ENCODE measurements around the gene FNTB. TPM values are rescaled to one million over a fixed set of nuclear protein-coding genes. Genes with fewer than 3 reads are reported as not detected.
"Not testable (repeated sequence)": the region's sequence is repeated elsewhere in the genome, so short reads cannot be mapped to it uniquely, and the experiment has no call there.

The FNTB gene
- total RNA-seq, 1 experiment from 2014 or later: 27.4 TPM

DNA sequence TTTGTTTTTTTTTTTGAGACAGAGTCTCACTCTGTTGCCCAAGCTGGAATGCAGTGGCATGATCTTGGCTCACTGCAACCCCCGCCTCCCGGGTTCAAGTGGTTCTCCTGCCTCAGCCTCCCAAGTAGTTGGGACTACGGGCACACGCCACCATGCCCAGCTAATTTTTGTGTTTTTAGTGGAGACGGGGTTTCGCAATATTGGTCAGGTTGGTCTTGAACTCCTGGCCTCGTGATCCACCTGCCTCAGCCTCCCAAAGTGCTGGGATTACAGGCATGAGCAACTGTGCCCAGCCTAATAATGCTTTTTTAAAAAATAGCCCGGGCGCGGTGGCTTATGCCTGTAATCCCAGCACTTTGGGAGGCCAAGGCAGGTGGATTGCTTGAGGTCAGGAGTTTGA, 44.6 kb downstream of the FNTB start:
- not testable (repeated sequence) for DNase-seq (ENCODE audit: low read depth, low spot score)

DNA sequence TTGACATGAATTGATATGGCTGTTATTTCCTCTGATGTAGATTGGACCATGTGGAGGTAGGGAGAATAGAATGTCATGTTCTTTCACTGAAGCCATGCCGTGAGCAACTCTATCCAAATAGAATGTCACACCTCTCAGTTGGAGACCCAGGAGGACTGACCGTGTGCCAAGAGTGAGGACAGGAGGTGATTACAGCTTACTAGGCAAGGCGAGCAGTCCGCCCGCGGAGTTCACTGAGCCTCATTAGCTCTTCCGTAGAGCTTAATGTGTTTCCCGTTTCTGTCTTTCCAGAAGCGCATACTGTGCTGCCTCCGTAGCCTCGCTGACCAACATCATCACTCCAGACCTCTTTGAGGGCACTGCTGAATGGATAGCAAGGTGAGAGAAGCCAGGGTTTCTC, 45.6 kb downstream of the FNTB start:
- no peak for DNase-seq (ENCODE audit: low read depth, low spot score)
- in situ Hi-C loops (cut with HindIII; ENCODE audit: low pct_unique_long_range_greater_than_20kb, low sequenced_read_pairs): no loop called here

More for the DNA sequence above, 44.6 kb downstream of the FNTB start:
- in situ Hi-C loops (cut with HindIII; ENCODE audit: low pct_unique_long_range_greater_than_20kb, low sequenced_read_pairs): not testable (repeated sequence)

GRCh38 chr14:65033181-65033580, 46.5 kb downstream of the FNTB start:
- in situ Hi-C loops (cut with HindIII; ENCODE audit: low pct_unique_long_range_greater_than_20kb, low sequenced_read_pairs): no loop called here
- DNase-seq (ENCODE audit: low read depth, low spot score): no peak

- in situ Hi-C loops (cut with HindIII; ENCODE audit: low pct_unique_long_range_greater_than_20kb, low sequenced_read_pairs): no loop called here
These were observed 47.3 kb downstream of the FNTB start for GRCh38 chr14:65034021-65034420.

GRCh38 chr14:65035049-65035448, 48.4 kb downstream of the FNTB start:
- in situ Hi-C loops (cut with HindIII; ENCODE audit: low pct_unique_long_range_greater_than_20kb, low sequenced_read_pairs): no loop called here
- DNase-seq (ENCODE audit: low read depth, low spot score): no peak

More at GRCh38 chr14:65034021-65034420, 47.3 kb downstream of the FNTB start:
- no peak for DNase-seq (ENCODE audit: low read depth, low spot score)

GRCh38 chr14:65038966-65039365, 52.3 kb downstream of the FNTB start:
- DNase-seq (ENCODE audit: low read depth, low spot score): no peak
- in situ Hi-C loops (cut with HindIII; ENCODE audit: low pct_unique_long_range_greater_than_20kb, low sequenced_read_pairs): no loop called here

DNA sequence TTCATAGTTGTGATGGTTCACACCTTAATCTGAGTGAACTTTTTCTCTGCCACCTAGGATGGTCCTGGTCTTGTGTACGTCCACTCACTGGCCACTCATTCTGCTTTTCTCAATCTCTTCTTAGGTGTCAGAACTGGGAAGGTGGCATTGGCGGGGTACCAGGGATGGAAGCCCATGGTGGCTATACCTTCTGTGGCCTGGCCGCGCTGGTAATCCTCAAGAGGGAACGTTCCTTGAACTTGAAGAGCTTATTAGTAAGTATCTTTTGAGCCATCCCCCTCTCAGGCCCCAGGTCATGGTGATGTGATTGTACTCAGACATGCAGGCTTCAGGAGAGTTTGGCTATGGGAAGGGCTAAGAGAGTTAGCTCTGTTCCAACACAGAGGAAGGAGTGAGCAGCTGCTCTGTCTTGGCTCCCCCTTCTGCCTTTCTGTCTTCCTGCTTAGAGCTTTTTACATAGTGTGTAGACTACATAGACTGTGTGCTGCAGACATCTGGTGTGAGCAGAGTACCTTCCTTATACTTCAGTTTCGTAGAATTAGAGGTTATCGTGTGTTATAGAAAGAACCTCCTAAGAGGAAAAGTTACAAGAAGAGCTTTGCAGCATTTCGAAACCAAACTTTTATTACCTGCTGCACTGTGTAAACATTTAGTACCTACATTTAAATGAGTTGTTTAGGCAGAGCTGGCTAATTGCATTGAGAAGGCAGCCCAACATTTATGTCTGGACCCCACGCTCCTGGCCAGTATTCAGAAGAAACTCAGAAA, 54.2 kb downstream of the FNTB start:
- in situ Hi-C loops (cut with HindIII; ENCODE audit: low pct_unique_long_range_greater_than_20kb, low sequenced_read_pairs): no loop called here
- no peak for DNase-seq (ENCODE audit: low read depth, low spot score)

- no peak for DNase-seq (ENCODE audit: low read depth, low spot score)
- in situ Hi-C loops (cut with HindIII; ENCODE audit: low pct_unique_long_range_greater_than_20kb, low sequenced_read_pairs): no loop called here
These were observed 54.8 kb downstream of the FNTB start for GRCh38 chr14:65041434-65041915.

DNA sequence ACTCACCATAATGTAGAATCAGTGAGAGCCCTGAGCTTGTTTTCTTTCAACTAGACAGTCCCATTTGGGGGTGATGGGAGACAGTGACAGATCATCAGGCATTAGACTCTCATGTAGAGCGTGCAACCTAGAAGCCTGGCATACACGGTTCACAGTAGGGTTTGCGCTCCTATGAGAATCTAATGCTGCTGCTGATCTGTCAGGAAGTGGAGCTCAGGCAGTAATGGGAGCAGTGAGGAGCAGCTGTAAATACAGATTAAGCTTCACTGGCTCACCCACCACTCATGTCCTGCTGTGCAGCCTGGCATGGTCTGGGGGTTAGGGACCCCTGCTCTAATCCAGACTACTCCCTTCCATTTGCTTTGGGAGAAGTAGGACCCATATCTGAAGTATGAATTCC, 55.6 kb downstream of the FNTB start:
- no peak for DNase-seq (ENCODE audit: low read depth, low spot score)
- in situ Hi-C loops (cut with HindIII; ENCODE audit: low pct_unique_long_range_greater_than_20kb, low sequenced_read_pairs): no loop called here

- in situ Hi-C loops (cut with HindIII; ENCODE audit: low pct_unique_long_range_greater_than_20kb, low sequenced_read_pairs): no loop called here
- no peak for DNase-seq (ENCODE audit: low read depth, low spot score)
These were observed 56.2 kb downstream of the FNTB start for GRCh38 chr14:65042731-65043372.

DNA sequence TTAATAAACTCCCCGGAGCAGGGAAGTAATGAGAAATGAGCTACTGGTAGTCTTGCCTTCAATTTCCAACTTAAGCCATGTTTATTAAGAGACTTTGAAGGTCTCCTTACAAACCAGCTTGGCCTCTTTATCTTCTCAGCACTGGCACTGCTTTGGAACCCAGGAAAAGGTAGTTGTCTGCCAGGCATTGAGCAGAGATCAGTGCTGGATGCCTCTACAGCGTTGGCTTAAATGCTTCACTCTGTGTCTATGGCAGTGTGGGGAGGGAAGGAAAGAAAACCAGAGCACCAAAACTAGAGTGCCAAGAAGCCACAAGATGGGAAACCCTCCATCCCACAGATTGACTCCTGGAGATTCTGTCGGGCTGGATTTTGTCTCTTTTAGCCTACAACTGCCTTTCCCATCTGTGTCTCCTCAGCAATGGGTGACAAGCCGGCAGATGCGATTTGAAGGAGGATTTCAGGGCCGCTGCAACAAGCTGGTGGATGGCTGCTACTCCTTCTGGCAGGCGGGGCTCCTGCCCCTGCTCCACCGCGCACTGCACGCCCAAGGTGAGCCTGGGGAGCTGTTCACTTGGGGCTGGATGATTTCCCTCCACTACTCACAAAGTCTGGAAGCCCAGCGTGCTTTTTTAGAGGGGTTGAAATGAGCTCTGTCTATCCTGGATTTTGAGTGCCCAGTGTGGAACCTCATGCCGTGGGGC, 57.3 kb downstream of the FNTB start:
- in situ Hi-C loops (cut with HindIII; ENCODE audit: low pct_unique_long_range_greater_than_20kb, low sequenced_read_pairs): no loop called here
- DNase-seq (ENCODE audit: low read depth, low spot score): no peak

DNA sequence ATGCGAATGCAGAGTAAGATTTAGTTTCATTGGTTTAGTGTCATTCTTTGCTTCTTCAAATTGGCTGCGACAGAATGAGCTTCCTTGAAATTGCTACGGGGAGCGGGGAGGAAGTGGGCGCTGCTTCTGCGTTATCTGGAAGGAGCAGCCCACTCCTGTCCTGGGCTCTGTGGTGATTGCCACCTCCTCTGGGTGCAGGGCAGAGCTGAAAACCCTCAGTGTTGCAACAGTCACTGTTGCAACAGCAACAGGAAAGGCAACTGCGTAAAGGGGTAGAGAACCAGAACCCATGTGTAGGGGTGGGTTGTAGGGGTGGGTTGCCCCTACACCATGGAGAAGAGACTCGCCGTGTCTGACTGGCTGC, 57.9 kb downstream of the FNTB start:
- in situ Hi-C loops (cut with HindIII; ENCODE audit: low pct_unique_long_range_greater_than_20kb, low sequenced_read_pairs): no loop called here
- no peak for DNase-seq (ENCODE audit: low read depth, low spot score)

DNA sequence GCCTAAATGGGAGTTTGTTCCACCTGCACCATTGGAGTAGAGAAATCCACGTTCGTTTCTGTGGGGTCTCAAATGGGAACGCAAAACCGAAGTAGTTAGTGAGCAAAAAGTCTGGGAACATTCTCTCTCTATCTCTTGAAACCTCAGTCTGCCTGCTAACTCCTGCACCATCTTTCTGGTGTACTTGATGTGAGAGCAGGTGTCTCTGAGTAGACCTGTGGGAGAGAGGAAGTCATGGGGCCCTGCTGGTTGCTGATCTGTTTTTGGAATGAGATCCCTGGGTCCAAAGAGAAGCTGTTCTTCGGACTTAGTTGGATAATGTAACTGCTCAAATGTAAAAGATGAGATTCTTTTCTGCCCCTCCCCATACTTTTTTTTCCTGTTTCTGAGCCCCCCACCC, 58.3 kb downstream of the FNTB start:
- DNase-seq (ENCODE audit: low read depth, low spot score): no peak
- in situ Hi-C loops (cut with HindIII; ENCODE audit: low pct_unique_long_range_greater_than_20kb, low sequenced_read_pairs): no loop called here

GRCh38 chr14:65045709-65046108, 59.0 kb downstream of the FNTB start:
- DNase-seq (ENCODE audit: low read depth, low spot score): no peak
- in situ Hi-C loops (cut with HindIII; ENCODE audit: low pct_unique_long_range_greater_than_20kb, low sequenced_read_pairs): no loop called here

GRCh38 chr14:65052832-65053231, 66.1 kb downstream of the FNTB start:
- in situ Hi-C loops (cut with HindIII; ENCODE audit: low pct_unique_long_range_greater_than_20kb, low sequenced_read_pairs): no loop called here

GRCh38 chr14:65053466-65053865, 66.8 kb downstream of the FNTB start:
- in situ Hi-C loops (cut with HindIII; ENCODE audit: low pct_unique_long_range_greater_than_20kb, low sequenced_read_pairs): no loop called here
- DNase-seq (ENCODE audit: low read depth, low spot score): no peak

More at GRCh38 chr14:65052832-65053231, 66.1 kb downstream of the FNTB start:
- no peak for DNase-seq (ENCODE audit: low read depth, low spot score)

DNA sequence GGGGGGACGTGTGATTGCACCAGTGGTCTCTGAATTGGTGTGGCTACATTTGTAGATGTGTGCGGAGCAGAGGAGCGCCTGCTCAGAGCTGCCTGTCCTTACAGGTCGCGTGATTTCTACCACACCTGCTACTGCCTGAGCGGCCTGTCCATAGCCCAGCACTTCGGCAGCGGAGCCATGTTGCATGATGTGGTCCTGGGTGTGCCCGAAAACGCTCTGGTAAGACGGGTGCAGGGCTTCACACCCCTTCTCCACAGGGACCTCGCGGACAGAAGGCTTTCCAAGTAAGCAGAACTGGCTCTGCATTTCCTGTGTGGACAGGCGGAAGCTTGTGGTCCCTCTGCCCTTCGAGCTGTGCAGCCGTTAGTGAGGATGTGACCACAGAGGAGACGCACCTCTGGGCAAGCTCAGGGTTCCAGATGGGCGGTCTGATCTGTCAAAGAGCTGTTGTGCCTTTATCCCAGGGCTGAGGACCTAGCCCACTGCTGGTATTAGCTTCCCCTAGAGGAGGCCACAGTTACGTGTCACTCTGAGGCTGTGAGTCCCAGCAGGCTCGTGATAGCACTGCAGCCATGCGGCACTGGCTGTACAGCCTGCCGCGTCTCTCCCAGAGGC, 67.9 kb downstream of the FNTB start:
- no peak for DNase-seq (ENCODE audit: low read depth, low spot score)
- in situ Hi-C loops (cut with HindIII; ENCODE audit: low pct_unique_long_range_greater_than_20kb, low sequenced_read_pairs): no loop called here

- in situ Hi-C loops (cut with HindIII; ENCODE audit: low pct_unique_long_range_greater_than_20kb, low sequenced_read_pairs): no loop called here
- no peak for DNase-seq (ENCODE audit: low read depth, low spot score)
These were observed 71.0 kb downstream of the FNTB start for GRCh38 chr14:65057695-65058094.
